CD4-positive, alpha-beta T cell treated with Interleukin-15 for 1 hour (primary cell): ENCODE results near the gene MYL3.

ENCODE experiments used
- DNase-seq: peaks from one replicate; pipeline ENCODE4 v3.0.0-alpha.2; 2020

Gene MYL3

DNA sequence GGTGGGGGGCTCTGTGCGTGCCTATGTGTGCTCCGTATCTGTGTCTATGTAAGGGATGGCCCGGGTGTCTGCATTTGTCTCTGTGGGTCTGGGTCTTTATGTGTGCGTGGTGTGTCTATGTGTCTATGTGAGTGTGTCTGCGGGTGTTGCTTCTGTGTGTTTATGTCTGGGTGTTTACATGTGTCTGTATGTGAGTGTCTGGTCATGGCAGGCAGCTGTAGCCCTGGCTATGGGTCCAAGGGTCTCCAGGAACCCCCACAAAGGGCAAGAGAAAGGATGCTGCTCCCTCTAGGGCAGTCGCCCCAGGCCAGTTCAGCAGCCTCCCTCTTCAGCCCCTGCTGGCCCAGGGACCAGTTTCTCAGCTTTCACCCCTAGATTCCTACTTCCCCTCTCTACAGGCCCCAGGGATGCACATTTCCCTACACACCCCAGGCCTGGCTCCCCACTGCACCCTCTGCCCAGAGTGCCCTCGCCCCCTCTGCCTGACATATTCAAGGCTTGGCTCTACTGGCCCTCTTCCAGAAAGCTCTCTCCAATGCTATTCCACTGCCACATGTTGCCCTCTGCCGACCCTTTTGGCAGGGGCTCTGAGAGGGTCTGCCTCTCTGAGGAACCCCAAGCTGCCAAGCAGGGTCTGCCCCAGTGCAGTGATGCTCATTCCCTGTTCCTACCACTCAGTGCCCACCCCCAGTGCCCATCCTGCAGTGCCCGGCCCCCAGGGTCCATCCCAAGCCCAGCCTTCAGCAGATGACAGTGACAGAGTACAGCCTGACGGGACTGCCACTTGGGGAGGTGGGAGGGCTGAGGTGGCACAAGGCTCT is 1.0 kb upstream of the MYL3 start:
- DNase-seq: no peak

DNA sequence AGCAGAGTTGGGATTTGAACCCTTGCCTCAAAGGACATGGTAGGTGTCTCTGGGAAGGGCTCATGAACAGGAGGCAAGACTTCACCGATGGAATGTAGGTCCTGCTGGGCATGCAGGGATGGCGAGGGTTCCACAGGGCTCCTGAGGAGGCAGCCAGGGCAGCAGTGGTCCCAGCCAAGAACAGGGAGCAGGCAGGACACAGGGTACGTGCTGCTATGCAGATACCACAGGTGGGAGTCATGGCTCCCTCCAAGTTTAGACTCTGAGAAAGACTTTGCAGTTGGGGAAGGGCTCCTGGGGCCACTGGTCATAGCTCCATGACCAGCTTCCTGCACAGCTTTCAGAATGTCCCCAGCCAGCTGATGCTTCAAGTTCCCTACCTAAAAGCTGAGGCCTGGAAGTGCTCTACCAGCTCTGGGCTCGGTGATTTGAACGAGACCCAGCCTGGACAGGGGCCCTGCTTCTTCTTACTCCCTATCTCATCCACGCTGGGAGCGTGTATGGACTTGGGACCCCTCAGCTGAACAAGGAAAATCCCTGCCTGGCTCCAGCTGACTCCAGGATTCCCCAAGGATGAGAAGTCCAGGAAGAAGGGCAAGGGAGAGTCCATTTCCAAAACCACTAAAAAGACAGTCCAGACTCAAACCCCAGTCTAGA is 747 bp downstream of the MYL3 start:
- DNase-seq: peak; percentile 3

DNA sequence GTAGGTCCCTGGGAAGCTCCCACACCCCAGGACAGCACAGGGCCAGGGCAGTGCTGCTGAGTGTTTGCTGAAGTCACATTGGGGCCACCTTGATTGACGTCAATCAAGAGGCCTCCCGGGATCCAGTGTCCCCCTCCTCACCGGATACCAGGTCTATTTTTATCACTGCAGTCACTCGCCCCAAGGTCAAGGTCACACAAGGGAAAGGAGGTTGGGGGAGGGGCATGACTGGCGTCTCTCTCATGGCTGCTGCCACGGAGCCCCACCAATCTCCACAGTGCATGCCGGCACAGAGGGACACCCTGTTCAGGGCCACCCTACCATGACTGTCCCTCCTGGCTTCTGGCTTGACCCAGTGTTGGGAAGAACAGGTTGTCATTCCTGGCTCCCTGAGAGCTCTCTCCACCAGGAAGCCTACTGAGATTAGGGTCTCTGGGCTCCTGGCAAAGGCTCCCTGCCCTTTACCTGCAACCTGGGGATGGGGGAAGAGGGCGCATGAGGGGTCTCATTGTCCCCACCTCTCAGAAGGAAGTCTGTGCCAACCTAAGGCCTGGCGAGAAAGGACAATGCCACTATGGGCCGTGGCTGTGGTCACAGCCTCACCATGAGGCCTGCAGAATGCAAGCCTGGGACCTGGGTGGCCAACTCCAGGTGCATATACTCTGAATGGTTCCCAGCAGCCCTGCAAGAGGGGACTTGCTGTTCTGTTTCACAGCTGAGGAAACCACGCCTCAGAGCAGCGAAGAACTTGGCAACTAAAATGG is 1.5 kb downstream of the MYL3 start:
- DNase-seq: peak; percentile 16

DNA sequence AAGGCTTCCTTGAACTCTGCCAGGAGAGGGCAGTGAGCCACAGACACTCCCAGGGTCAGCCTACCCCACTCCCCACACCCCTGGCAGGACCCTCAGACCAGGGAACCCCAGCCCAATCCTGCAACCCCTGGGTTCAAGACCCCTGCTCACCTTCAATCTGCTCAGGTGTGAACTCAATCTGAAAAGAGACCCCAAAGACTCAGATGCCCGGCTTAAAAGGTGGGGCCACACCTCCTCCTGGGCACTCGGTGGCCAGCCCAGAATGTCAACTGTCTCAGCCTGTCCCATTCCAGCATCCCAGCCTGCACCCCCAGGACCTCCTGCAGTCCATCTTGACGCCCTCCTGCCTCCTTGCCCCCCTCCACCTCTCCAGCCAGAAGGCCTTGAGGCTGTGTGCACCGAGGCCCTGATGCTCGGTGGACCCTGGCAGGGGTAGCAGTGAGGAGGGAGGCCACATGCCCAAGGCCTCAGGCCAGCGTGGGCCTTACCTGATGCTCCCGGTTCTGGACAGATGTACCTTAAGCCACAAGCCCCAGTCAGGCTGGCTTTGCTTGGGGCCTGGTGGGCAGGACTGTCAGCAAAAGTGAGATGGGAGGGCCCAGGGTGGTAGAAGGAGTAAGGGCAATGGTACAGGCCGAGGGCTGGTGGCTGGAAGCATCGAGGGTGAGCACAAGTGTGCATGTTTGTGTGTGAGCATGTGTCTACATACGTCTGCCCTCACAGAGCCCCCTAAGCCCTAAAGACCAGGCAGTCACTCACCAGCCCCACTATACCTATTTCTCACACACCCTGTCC is 2.2 kb downstream of the MYL3 start:
- DNase-seq: peak; percentile 11

DNA sequence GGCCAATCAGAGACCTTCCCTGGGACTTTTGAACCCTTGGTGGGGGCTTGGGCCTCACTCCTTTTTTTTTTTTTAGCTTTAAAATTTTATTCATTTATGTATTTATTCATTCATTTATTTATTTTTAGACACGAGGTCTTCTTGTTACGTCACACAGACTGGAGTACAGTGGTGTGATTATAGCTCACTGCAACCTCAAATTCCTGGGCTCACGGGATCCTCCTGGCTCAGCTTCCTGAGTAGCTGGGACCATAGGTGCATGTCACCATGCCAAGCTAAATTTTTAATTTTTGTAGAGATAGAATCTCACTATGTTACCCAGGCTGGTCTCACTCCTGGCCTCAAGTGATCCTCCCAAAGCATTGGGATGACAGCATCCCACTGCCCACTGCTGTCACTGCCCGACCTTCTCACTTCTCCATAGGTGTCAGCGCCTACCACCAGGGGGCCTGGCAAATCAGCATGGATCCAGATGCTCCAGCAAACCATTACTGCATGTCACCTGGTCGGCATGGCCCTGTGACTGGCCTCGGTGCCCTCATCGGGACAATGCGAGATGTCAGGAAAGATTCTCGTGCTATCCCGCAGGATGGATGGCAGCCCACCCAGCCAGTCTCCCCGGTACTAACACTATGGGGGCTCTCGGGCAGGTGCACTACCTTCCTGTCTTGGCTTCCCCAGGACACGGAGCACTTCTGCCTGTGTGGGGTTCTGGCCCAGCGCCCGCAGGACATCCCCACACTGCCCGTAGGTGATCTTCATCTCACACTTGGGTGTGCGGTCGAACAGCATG is 3.0 kb downstream of the MYL3 start:
- peak; percentile 16 for DNase-seq

DNA sequence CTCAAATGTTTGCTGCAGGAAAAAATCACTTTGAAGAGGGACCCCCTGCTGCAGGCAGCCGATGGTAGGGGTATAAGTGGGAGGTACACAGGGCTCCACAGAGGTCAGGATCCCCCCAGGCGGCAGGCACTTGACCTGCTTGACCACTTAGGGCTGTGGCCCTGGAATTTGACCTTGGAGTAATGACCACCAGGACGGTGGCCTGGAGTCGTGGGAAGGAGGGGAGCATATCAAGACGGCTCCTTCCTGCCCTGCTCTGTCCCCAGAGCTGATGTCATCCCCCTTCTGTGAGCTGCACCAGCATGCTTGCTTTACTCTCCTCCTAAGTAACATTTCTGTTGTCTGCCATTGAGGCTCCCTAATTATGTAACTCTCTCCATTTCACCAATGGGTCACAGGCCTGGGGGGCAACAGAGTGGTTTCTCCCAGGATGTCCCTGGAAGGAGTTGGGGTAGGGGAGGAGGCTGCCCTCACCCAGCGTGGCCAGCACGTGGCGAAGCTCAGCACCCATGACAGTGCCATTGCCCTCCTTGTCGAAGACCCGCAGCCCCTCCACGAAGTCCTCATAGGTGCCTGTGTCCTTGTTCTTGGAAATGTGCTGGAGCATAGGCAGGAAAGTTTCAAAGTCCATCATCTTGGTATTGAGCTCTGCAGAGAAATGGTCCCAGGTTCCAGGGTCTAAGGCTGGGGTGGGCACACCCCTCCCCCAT is 4.1 kb downstream of the MYL3 start:
- peak; percentile 2 for DNase-seq

DNA sequence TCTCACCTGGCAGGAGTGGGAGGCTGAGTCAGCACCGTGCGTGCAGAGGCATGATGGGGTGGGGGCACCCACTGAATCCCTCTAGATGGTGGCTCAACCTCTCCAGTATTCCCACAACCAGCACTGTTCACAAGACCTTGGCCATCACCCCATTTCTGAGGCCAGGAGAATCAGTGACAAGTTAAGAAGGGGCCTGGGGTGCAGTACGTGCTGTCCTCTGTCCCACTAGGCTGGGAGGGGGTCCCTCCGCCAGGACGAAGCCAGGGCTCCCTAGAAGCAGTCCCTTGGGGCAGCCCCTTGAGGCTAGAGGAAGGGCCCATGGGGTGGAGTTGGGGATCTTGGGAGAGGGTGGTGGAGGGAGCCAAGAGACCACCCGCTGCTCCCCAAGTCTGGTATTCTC is 4.8 kb downstream of the MYL3 start:
- peak; percentile 6 for DNase-seq

DNA sequence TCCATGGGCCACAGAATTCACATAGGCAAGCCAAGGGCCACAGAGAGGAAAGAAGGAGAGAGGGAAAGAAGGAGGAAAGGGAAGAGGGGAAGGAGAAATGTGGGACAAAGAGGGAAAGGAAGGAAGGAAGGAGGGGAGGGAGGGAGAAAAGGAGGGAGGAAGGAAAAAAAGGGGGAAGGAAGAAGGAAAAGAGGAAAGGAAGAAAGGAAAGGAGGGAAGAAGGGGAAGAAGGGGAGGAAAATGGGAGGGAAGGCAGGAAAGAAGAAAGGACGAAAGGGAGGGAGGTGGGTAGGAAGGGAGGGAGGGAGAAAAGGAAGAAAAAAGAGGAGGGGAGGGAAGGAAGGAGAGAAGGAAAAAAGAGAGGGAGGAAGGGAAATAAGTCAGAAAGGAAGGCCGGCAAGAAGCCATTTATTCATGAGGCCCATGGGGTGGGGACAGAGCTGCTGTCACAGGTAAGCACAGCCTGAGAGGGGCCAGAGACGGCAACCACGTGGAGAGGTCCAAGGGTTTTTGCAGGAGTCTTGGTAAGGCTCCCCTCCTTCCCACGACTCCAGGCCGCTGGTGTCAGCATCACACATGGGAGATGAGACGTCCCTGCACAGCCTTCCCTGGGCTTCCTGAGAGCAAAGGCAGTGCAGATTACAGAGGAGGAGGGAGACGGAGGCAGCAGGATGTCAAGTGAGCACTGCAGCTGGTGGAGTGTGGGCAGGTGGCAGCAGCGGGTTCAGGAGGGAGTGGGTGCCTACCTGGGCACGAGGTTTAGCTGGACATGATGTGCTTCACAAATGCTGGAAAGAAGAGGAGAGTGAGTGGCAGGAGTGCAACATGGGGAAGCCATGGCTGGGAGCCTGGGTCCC is 5.5 kb downstream of the MYL3 start:
- peak; percentile 3 for DNase-seq

DNA sequence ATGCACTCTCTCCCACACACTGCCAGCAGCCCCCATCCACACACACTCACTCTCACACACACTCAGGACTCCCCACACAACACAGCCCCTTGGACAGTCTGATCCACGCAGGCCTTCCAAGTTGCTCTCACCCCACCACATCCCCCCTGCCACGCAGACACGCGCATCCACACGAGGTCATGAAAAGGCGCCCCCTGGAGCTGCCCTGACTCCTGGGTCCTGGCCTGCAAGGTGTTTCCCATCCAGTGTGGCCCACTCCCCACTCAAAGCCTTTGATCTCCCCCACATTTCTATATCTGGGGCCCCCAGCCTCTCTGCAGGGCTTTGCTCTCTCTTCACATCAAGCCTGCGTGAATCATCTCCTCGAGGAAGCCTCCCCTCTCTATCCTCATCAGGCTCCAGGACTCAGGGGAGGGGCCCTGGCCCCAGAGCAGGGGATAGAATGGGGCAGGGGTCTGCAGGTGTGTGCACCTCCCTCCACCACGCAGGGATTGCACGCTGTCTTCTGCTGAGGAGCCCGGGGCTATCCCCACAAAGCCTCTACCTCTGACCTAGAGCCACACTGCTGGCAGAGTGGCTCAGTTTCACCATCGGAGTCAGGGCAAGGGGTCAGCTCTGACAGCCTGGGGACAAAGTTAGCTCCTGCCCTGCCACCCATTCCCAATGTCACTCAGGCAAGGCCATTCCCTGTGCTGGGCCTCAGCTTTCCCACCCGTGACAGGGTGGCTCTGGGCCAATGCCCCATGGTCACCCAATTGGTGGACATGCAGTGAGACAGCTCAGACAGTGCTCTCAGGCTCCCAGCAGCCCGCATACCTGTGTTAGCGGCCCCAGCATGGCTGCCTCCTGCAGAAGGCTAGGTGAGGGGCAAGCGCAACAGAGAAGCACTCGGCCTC is 6.4 kb downstream of the MYL3 start:
- DNase-seq: peak; percentile 13

DNA sequence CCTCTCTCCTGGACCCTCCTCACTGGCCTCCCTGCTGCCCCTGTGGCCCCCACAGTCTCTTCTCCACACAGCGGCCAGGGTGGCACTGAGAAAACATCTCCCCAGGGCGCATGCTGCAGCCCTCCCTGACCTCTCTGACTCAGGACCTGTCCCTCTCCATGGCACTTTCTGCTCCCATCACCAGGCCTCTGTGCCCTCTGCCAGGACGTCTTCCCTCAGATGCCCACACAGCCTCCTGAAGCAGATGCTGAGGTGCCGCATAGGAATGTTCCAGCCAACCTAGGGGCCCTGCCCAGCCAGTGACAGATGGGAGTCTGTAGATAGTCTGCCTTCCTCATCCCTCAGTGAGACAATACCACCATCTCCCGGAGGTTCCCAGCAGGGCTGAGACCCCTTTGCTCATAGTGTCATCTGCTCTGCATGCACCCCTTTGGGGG is 8.7 kb downstream of the MYL3 start:
- DNase-seq: no peak

DNA sequence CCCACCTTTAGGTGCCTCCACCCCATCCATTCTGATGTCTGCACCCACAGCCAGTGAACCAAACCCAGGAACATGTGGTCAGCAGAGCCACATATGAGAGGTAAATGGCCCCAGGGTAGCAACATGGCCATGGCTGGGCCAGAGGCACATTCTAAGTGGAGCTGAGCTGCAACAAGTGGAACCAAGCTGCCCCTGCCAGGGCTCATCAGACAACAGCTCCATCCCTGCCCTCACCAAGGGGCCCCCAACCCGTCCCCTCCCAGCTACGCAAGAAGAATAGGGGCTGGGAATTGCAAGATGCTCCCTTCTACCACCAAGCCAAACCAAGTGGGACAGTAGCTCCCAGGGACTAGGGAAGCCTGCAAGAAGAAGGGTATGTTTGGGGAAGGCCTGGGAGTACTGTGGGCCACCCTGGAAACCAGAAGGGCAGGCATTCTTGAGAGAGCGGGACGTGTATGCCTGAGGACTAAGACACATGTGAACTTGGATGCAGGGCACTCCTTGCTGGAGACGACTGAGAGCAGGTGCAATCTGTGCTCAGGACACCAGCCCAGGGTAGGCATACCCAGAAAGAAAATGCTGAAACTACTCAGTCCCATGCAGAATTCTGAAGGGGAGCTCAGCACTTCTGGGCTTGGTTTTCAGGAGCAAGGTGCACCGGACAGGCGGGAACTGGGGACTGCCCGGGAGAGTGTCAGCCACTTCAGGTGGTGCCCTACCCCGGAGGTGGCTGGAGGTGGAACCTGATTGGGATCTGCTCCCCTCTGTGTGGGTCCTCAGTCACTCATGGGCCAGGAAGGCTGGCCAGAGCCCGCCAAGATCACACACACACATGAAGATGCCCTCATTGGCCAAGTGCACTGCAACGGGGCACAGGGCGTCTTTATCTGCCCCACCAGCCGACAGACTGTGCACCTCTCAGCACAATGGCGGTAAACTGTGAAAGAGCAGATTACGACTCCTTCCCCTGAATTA is 9.5 kb downstream of the MYL3 start:
- no peak for DNase-seq

DNA sequence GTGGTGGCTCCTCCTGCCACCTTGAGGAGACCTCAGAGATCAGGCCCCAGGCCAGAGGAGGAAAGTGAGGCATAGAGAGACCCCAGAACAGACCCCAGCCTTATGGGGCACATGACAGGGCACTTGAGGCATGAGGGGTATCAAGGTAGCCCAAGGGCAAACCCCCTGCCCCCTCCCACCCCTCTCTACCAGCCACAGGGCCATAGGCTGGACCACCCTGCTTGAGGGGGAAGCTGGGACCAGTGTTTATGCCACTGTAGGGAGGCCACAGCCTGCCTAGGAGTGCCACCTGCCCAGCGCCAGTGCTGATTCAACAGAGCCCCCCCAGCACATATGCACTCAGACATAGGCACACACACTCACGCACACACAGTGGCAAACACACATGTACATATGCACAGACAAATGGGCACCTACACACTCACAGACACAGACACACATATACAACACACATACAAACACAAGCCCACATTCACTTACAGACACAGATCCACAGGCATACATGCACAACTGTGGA is 10.3 kb downstream of the MYL3 start:
- DNase-seq: no peak

DNA sequence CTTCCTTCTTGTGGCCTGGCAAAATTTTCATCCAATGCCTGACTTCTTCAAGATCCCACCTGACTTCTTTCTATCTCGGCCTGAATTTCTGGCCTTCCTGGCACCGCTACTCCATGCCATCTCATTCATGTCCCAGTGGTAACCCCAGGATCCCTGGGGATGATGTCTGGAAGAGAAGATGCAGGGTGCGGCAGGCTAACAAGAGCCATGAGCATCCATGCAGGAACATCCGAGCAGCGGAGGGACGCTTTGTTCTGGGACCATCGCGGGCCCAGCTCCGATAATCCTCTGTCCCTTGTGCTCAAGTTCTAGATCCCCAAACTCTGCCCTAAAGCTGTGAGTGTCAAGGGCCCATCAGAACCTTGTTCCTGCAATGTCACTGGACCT is 10.9 kb downstream of the MYL3 start:
- no peak for DNase-seq

DNA sequence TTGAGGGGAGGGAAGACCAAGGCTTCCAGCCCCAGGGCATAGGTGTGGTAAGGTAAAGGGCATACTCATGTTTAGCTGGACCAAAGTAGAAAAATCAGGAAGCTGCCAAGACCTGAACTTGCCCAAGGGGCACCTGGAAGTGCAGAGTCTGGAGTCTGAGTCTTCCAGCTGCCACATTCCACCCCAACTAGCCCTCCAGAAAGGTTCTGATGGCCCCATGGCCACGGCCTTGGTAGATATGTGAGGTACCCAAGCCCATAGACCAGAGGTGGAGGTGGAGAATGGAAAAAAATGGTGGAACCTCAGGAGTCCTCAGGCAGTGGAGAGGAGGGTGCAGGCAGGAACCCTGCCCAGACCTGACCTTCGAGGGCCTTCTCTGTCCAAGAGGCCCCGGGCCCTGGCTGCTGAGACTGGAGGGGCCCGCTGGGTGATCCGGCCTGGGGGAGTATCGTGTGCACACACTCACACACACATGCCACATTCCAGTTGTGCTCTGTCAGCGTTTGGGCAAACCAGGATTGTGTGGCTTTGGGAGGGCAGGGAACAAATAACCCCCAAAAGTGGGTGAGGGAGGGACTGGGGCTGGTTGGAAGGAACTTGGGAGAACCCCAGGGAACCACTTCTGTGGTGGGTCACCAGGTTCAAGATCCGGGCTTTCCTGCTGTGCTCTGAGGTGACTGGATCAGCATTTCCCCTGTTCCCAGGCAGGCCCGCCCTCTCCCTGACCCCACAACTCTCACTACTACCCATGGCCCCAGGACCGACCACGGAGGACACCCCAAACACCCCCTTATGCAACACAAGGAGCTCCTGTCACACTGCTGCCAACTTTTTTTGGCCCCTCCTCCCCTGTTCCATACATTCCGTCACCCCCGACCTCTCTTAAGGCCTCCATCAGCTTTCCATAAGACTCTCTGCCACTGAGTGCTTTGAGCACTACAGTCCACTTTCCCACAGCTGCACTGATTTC is 11.6 kb downstream of the MYL3 start:
- DNase-seq: no peak

DNA sequence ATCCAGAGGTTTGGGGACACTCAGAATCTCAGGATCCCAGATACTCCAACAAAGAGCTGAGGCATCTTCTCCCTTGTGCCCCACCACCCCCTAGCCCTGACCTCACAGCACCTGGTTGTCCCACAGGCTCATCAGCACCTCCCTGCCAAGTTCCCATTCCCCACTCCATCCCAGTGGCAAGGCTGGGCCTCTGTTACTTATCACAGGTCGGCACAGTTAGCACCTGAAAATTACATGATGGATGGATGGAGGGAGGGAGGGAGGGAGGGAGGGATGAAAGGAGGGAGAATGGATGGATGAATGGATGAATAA is 12.8 kb downstream of the MYL3 start:
- DNase-seq: no peak

DNA sequence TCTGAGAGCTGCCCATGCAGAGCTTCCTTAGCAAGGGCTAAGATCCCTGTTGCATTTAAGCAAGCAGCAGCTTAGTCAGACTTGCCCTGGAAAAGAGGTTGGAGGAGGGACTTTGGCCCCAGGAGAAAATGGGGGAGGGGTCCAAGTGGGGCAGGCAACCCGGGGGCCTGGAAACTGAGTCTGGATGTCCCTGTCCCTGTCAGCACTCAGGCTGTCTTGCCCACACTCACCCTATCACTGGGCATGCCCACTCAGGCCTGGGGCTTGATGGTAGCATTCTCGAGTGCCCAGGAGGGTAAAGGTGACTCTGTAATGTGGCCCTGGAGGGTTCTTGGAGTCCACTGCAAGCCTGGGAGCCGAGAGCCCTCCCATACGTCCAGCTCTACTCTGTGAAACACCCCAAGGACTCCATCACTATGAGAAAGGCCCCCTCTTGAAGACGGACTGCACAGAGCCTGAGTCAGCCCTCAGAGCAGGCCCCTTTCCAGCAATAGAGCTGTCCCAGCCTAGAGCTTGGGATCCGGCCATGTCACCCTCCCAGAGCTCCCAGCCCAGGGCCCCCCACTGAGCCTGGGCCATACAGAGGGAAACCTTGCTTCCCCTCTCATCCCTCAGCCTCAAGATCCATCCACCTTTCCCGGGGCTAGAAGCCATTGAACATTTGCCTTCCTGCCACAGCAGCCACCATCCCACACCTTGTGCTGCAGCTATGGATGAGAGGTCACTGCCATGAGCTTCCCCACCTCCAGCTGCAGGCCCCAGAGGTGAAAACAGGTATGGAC is 13.4 kb downstream of the MYL3 start:
- no peak for DNase-seq
